ENCODE results near the gene ELMO1.

- TF ChIP-seq, protein P1, sequence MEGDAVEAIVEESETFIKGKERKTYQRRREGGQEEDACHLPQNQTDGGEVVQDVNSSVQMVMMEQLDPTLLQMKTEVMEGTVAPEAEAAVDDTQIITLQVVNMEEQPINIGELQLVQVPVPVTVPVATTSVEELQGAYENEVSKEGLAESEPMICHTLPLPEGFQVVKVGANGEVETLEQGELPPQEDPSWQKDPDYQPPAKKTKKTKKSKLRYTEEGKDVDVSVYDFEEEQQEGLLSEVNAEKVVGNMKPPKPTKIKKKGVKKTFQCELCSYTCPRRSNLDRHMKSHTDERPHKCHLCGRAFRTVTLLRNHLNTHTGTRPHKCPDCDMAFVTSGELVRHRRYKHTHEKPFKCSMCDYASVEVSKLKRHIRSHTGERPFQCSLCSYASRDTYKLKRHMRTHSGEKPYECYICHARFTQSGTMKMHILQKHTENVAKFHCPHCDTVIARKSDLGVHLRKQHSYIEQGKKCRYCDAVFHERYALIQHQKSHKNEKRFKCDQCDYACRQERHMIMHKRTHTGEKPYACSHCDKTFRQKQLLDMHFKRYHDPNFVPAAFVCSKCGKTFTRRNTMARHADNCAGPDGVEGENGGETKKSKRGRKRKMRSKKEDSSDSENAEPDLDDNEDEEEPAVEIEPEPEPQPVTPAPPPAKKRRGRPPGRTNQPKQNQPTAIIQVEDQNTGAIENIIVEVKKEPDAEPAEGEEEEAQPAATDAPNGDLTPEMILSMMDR (conservative IDR thresholded peaks at IDR 0.05; ENCODE audit: low read depth, low read length): no peak
- no peak for TF ChIP-seq EZH2 (IDR thresholded peaks at IDR 0.05; ENCODE audit: borderline replicate concordance, low read depth, low read length, poor library complexity, severe bottlenecking)
Measured at GRCh38 chr7:36889182-36889581, 559.5 kb downstream of the ELMO1 start.

Data from A673 (cell line).